Measurements from ENCODE around the gene SRRM5.
"Not testable (repeated sequence)": the region's sequence is repeated elsewhere in the genome, so short reads cannot be mapped to it uniquely, and the experiment has no call there.

The SRRM5 gene

DNA sequence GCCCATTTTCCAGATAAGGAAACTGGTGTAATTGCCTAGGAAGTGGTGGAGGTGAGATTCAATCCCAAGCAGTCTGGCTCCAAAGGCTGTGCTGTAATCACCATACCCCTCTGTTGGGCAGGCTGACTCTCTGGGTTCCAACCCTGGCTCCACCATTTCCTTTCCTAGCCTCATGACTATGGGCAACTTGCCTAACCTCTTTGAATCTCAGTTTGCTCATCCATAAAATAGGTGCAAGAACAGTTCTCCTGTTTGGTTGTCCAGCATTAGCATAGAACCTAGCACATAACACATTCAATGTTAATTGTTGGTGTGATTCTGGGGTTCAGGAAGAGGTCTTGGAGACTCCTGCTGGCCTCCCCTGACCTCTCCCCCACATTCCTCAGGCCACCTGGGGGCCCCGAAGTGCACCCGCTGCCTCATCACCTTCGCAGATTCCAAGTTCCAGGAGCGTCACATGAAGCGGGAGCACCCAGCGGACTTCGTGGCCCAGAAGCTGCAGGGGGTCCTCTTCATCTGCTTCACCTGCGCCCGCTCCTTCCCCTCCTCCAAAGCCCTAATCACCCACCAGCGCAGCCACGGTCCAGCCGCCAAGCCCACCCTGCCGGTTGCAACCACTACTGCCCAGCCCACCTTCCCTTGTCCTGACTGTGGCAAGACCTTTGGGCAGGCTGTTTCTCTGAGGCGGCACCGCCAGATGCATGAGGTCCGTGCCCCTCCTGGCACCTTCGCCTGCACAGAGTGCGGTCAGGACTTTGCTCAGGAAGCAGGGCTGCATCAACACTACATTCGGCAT lies 13.2 kb upstream of the SRRM5 start:
- Histone ChIP-seq H3K4me3 (ENCODE audit: low read depth in 1 of 2, low read length in 2 of 2) (no peak overlapping the region), H3K4me1 (ENCODE audit: control insufficient read depth in 1 of 2, insufficient read depth in 2 of 2, low read length in 2 of 2) (peaks cover 24 to 32% of the 10 kb centered on the region in 2 donors), H3K36me3 (ENCODE audit: control insufficient read depth in 1 of 2, insufficient read depth in 2 of 2, low read length in 2 of 2) (peaks cover 5 to 34% of the 10 kb centered on the region in 2 donors), H3K27me3 (ENCODE audit: control insufficient read depth in 1 of 2, insufficient read depth in 2 of 2, low read length in 2 of 2) (no peaks in the 10 kb centered on the region), H3K9me3 (ENCODE audit: control insufficient read depth in 1 of 2, low read length in 2 of 2) (no peaks in the 10 kb centered on the region), H3K9ac (ENCODE audit: low read depth in 1 of 2, low read length in 2 of 2) (no peak overlapping the region), H3K27ac (ENCODE audit: low read depth, low read length) (no peak overlapping the region)

DNA sequence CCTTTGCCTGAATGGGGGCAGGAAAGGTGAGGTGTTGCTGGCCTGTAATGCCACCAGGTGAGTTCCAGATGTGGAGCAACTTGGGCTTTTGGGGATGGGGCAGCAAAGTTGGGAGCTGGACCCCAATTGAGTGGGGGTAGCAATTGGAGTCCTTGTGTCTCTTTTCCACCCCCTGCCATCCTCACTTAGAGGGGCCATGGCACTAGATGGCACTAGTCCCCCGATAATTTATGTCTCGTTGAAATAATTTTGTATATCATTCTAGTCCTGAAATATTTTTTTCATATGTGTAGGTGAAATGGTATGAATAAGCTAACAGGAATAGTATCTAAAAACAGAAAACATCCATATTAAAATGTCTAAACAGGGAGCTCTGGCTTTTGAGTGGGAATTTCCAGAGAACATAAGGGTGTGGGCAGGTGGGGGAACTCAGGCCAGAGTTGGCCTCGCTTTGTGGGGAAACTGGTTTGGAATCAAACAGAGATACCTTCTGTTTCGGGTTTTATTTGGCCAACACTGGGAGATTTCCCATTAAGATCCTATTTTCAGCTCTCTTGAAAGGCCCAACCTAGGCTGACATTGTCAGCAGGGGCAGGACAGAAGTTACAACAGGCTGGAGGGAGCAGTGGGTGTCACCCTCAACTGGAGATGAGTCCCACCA lies 12.1 kb upstream of the SRRM5 start:
- Histone ChIP-seq H3K36me3 (ENCODE audit: control insufficient read depth in 1 of 2, insufficient read depth in 2 of 2, low read length in 2 of 2) (peaks cover 5 to 34% of the 10 kb centered on the region in 2 donors), H3K27me3 (ENCODE audit: control insufficient read depth in 1 of 2, insufficient read depth in 2 of 2, low read length in 2 of 2) (no peaks in the 10 kb centered on the region), H3K9ac (ENCODE audit: low read depth in 1 of 2, low read length in 2 of 2) (no peak overlapping the region), H3K27ac (ENCODE audit: low read depth, low read length) (no peak overlapping the region), H3K4me1 (ENCODE audit: control insufficient read depth in 1 of 2, insufficient read depth in 2 of 2, low read length in 2 of 2) (peaks cover 17 to 23% of the 10 kb centered on the region in 2 donors), H3K9me3 (ENCODE audit: control insufficient read depth in 1 of 2, low read length in 2 of 2) (no peaks in the 10 kb centered on the region), H3K4me3 (ENCODE audit: low read depth in 1 of 2, low read length in 2 of 2) (no peak overlapping the region)

DNA sequence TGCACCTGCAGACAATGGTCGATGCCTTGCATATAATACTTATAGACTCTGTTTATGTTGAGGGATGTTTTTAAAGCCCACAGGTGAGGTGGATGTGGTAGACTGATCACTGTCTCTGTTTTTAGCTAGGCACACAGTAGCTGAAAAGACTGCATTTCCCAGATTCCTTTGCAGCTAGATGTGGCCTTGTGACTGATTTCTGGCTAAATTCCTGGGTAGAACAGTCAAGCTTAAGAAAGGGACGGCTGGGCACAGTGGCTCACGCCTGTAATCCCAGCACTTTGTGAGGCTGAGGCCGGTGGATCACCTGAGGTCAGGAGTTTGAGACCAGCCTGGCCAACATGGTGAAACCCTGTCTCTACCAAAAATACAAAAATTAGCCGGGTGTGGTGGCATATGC lies 11.6 kb upstream of the SRRM5 start:
- H3K36me3 ChIP-seq (ENCODE audit: control insufficient read depth in 1 of 2, insufficient read depth in 2 of 2, low read length in 2 of 2): peaks cover 5 to 34% of the 10 kb centered on the region in 2 donors
- H3K9me3 ChIP-seq (ENCODE audit: control insufficient read depth in 1 of 2, low read length in 2 of 2); H3K9ac ChIP-seq (ENCODE audit: low read depth in 1 of 2, low read length in 2 of 2); H3K27ac ChIP-seq (ENCODE audit: low read depth, low read length); H3K27me3 ChIP-seq (ENCODE audit: control insufficient read depth in 1 of 2, insufficient read depth in 2 of 2, low read length in 2 of 2); H3K4me3 ChIP-seq (ENCODE audit: low read depth in 1 of 2, low read length in 2 of 2): not testable (repeated sequence)
- peaks cover 17% of the 10 kb centered on the region in 2 donors for H3K4me1 ChIP-seq (ENCODE audit: control insufficient read depth in 1 of 2, insufficient read depth in 2 of 2, low read length in 2 of 2)

DNA sequence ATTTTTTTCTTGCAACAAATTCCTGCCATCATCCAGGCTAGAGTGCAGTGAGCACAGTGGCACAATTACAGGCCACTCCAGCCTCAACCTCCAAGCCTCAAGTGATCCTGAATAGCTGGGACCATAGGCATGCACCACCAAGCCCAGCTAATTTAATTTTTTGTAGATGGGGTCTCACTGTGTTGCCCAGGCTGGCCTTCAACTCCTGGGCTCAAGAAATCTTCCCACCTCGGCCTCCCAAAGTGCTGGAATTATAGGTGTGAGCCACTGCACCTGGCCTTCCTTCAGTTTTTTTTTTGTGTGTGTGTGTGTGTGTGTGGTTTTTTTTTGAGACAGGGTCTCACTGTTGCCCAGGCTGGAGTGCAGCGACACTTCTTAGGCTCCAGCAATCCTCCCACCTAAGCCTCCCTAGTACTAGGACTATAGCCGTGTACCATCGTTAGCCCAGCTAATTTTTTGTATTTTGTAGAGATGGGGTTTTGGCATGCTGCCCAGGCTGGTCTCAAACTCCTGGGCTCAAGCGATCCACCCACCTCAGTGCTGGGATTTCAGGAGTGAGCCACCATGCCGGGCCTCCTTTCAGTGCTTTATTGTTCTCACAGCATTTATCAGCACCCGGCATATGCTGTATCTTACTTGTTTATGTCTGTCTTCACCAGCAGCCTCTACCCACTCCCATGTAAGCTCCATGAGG lies 5.9 kb upstream of the SRRM5 start:
- Histone ChIP-seq H3K36me3 (ENCODE audit: control insufficient read depth in 1 of 2, insufficient read depth in 2 of 2, low read length in 2 of 2) (peaks cover 0 to 19% of the 10 kb centered on the region in 2 donors), H3K4me3 (ENCODE audit: low read depth in 1 of 2, low read length in 2 of 2) (no peak overlapping the region), H3K9me3 (ENCODE audit: control insufficient read depth in 1 of 2, low read length in 2 of 2) (no peaks in the 10 kb centered on the region), H3K4me1 (ENCODE audit: control insufficient read depth in 1 of 2, insufficient read depth in 2 of 2, low read length in 2 of 2) (no peaks in the 10 kb centered on the region), H3K27ac (ENCODE audit: low read depth, low read length) (no peak overlapping the region), H3K27me3 (ENCODE audit: control insufficient read depth in 1 of 2, insufficient read depth in 2 of 2, low read length in 2 of 2) (no peaks in the 10 kb centered on the region), H3K9ac (ENCODE audit: low read depth in 1 of 2, low read length in 2 of 2) (no peak overlapping the region)

DNA sequence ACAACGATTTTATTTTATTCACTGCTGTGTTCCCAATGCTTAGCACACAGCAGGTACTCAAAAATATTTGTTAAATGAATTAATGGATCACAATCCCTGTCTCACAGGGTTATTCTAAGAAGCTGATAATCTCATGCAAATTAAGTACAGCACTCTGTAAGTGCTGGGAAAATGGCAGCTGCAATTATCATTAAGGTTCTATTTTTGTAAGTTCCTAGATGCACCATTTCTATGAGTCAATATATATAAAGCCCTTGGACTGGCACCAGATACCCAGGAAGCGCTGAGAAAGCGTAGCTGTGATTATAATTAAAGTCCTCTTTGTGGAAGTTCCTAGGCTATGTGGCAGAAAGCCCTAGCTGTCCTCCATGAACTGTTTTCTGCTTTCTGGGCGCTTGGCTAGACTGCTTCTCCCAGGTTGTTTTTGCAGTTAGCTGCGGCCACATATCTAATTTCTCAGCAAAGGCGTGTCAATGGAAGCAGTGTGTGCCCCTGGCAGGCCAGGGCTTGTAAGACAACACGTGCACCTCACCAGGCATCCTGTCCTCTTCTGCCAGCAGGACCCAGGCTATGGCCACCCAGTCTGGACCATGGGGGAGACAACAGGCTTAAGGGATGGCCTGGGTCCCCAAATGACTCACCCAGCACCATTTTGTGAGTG lies 5.2 kb upstream of the SRRM5 start:
- no peak overlapping the region for H3K9ac ChIP-seq (ENCODE audit: low read depth in 1 of 2, low read length in 2 of 2)
- H3K27me3 ChIP-seq (ENCODE audit: control insufficient read depth in 1 of 2, insufficient read depth in 2 of 2, low read length in 2 of 2): no peaks in the 10 kb centered on the region
- no peaks in the 10 kb centered on the region for H3K9me3 ChIP-seq (ENCODE audit: control insufficient read depth in 1 of 2, low read length in 2 of 2)
- H3K36me3 ChIP-seq (ENCODE audit: control insufficient read depth in 1 of 2, insufficient read depth in 2 of 2, low read length in 2 of 2): peaks cover 0 to 12% of the 10 kb centered on the region in 2 donors
- H3K4me1 ChIP-seq (ENCODE audit: control insufficient read depth in 1 of 2, insufficient read depth in 2 of 2, low read length in 2 of 2): no peaks in the 10 kb centered on the region
- H3K4me3 ChIP-seq (ENCODE audit: low read depth in 1 of 2, low read length in 2 of 2): no peak overlapping the region
- H3K27ac ChIP-seq (ENCODE audit: low read depth, low read length): no peak overlapping the region

DNA sequence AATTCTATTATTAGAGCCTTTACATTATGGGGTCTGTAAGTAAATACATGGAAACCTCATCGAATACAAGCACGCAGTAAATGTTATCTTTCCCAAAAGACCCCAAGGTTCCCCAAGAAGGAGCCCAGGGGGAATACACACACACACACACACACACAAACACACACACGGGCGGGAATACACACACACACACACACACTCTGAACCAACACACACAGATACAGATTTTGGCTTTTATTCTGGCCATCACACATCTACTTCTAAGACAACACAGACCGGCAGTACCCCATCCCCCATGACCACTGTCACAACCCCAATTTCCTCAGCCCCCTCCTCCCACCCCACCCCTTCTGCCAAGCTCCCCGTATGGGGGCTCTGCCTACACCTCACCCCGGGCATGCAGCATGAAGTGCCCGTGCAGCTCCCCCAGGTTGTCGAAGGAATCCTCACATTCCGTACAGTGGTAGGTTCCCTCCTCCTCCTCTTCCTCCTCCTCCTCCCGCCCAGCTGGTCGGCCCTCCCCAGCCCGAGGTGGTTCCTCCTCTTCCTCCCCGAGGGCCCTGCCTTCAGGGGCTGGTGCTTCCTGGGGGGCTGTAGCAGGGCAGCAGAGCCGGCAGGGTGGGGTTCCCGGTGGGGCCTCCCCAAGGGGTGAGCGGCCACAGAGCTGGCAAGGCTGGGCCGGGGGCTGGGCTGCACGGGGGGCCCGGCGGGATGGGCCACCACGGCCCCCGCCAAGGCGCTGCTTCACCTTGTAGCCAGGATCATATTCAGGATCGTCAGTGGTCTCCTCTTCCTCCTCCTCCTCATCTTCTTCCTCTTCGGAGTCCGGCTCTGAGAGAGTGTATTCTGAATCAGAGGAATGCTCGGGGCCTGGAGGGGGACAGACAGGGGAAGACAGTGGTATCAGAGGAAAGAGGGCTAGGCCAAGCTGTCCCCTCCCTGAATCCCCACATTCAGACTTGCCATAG lies 4.4 kb upstream of the SRRM5 start:
- Histone ChIP-seq H3K27me3 (ENCODE audit: control insufficient read depth in 1 of 2, insufficient read depth in 2 of 2, low read length in 2 of 2) (no peaks in the 10 kb centered on the region), H3K36me3 (ENCODE audit: control insufficient read depth in 1 of 2, insufficient read depth in 2 of 2, low read length in 2 of 2) (peaks cover 0 to 10% of the 10 kb centered on the region in 2 donors), H3K27ac (ENCODE audit: low read depth, low read length) (no peak overlapping the region), H3K4me1 (ENCODE audit: control insufficient read depth in 1 of 2, insufficient read depth in 2 of 2, low read length in 2 of 2) (no peaks in the 10 kb centered on the region), H3K4me3 (ENCODE audit: low read depth in 1 of 2, low read length in 2 of 2) (no peak overlapping the region), H3K9me3 (ENCODE audit: control insufficient read depth in 1 of 2, low read length in 2 of 2) (no peaks in the 10 kb centered on the region), H3K9ac (ENCODE audit: low read depth in 1 of 2, low read length in 2 of 2) (no peak overlapping the region)

DNA sequence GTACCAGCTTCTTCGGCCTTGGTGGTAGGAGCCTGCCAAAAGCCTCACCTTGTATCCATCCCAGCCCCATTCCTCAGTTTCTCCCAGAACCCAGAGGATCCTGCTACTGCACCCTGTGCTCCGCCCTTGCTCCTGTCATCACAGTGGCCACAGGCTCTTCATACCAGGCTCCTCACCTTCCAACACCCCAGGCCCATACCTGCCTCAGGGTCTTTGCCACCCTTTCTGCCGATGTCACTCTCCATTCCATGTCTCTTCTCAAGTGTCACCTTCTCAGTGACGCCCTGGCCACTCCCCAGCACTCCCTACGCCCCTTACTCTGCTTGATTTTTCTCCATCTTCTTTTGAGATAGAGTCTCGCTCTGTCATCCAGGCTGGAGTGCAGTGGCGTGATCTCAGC lies 2.0 kb upstream of the SRRM5 start:
- no peak overlapping the region for H3K4me3 ChIP-seq (ENCODE audit: low read depth in 1 of 2, low read length in 2 of 2)
- H3K36me3 ChIP-seq (ENCODE audit: control insufficient read depth in 1 of 2, insufficient read depth in 2 of 2, low read length in 2 of 2): peaks cover 0 to 26% of the 10 kb centered on the region in 2 donors
- no peaks in the 10 kb centered on the region for H3K4me1 ChIP-seq (ENCODE audit: control insufficient read depth in 1 of 2, insufficient read depth in 2 of 2, low read length in 2 of 2)
- no peaks in the 10 kb centered on the region for H3K9me3 ChIP-seq (ENCODE audit: control insufficient read depth in 1 of 2, low read length in 2 of 2)
- H3K27ac ChIP-seq (ENCODE audit: low read depth, low read length): no peak overlapping the region
- no peak overlapping the region for H3K9ac ChIP-seq (ENCODE audit: low read depth in 1 of 2, low read length in 2 of 2)
- no peaks in the 10 kb centered on the region for H3K27me3 ChIP-seq (ENCODE audit: control insufficient read depth in 1 of 2, insufficient read depth in 2 of 2, low read length in 2 of 2)

DNA sequence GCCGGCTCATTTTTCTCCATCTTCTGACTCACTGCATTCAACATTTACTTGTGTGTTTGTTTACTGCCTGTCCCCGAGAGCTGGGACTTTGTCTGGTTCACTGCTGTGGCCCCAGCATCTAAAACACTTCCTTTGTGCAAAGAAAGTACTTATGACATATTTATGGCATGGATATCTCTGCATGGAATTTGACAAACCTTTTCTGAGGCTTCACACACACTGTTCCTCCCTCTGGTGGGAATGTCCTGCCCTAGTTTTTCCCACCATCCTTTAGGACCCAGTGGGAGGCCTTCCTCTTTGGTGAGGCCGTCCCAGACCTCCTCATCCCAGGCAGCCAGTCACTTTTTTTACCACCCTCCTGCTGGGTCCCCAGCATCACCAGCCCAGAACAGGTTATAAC lies 1.4 kb upstream of the SRRM5 start:
- Histone ChIP-seq H3K4me3 (ENCODE audit: low read depth in 1 of 2, low read length in 2 of 2) (no peak overlapping the region), H3K36me3 (ENCODE audit: control insufficient read depth in 1 of 2, insufficient read depth in 2 of 2, low read length in 2 of 2) (peaks cover 0 to 26% of the 10 kb centered on the region in 2 donors), H3K4me1 (ENCODE audit: control insufficient read depth in 1 of 2, insufficient read depth in 2 of 2, low read length in 2 of 2) (no peaks in the 10 kb centered on the region), H3K27me3 (ENCODE audit: control insufficient read depth in 1 of 2, insufficient read depth in 2 of 2, low read length in 2 of 2) (no peaks in the 10 kb centered on the region), H3K9ac (ENCODE audit: low read depth in 1 of 2, low read length in 2 of 2) (no peak overlapping the region), H3K9me3 (ENCODE audit: control insufficient read depth in 1 of 2, low read length in 2 of 2) (no peaks in the 10 kb centered on the region), H3K27ac (ENCODE audit: low read depth, low read length) (no peak overlapping the region)

DNA sequence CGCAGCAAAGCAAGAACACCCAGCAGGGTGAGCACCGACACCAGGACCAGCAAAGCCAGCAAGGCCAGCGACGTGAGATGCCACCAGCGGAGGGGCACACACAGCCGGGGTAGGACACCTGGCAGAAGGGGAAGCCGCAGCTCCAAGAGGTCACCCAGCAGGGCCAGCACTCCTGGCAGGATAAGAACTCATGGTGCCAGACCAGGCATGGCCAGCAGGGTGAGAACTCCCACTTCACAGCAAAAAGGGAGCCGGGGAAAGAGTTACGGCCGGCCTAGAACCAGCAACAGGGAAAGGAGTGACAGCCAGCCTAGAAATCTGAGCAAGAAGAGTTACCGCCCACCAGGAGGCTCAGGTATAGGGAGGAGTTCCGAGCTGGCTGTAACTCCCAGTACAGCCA lies 486 bp downstream of the SRRM5 start:
- no peaks in the 10 kb centered on the region for H3K4me1 ChIP-seq (ENCODE audit: control insufficient read depth in 1 of 2, insufficient read depth in 2 of 2, low read length in 2 of 2)
- peaks cover 0 to 26% of the 10 kb centered on the region in 2 donors for H3K36me3 ChIP-seq (ENCODE audit: control insufficient read depth in 1 of 2, insufficient read depth in 2 of 2, low read length in 2 of 2)
- no peak overlapping the region for H3K27ac ChIP-seq (ENCODE audit: low read depth, low read length)
- H3K9ac ChIP-seq (ENCODE audit: low read depth in 1 of 2, low read length in 2 of 2): no peak overlapping the region
- no peaks in the 10 kb centered on the region for H3K27me3 ChIP-seq (ENCODE audit: control insufficient read depth in 1 of 2, insufficient read depth in 2 of 2, low read length in 2 of 2)
- no peaks in the 10 kb centered on the region for H3K9me3 ChIP-seq (ENCODE audit: control insufficient read depth in 1 of 2, low read length in 2 of 2)
- no peak overlapping the region for H3K4me3 ChIP-seq (ENCODE audit: low read depth in 1 of 2, low read length in 2 of 2)
